H9 (cell line): Measurements from ENCODE around the gene NDUFV1. TPM values are rescaled to one million over a fixed set of nuclear protein-coding genes. Genes with fewer than 3 reads are reported as not detected.

Source experiments
- DNase-seq: peaks from one replicate; pipeline ENCODE4 v3.0.0-alpha.2; 2017
- H2AFZ ChIP-seq: one replicate; pipeline ENCODE4 v1.6.1; 2013; ENCODE audit warnings: mild to moderate bottlenecking, low read length, control low read depth, moderate library complexity
- H2AK5ac ChIP-seq: 2 replicates; pipeline ENCODE4 v1.6.1; 2013; ENCODE audit warnings: low read length, control low read depth, mixed read lengths; ENCODE audit not compliant: insufficient read length
- H2BK120ac ChIP-seq: one replicate; pipeline ENCODE4 v1.6.1; 2013; ENCODE audit warnings: low read depth, mild to moderate bottlenecking, low read length, control low read depth, inconsistent platforms; ENCODE audit not compliant: poor library complexity, severe bottlenecking
- H2BK12ac ChIP-seq: 2 replicates; pipeline ENCODE4 v1.6.1; 2013; ENCODE audit warnings: low read length, control low read depth, mixed read lengths, low read depth; ENCODE audit not compliant: insufficient read length
- H2BK15ac ChIP-seq: 2 replicates; pipeline ENCODE4 v1.6.1; 2013; ENCODE audit warnings: low read depth, low read length, control low read depth
- H2BK20ac ChIP-seq: one replicate; pipeline ENCODE4 v1.6.1; 2013; ENCODE audit warnings: low read depth, mild to moderate bottlenecking, low read length, control low read depth, inconsistent platforms; ENCODE audit not compliant: poor library complexity, severe bottlenecking
- H2BK5ac ChIP-seq: 2 replicates; pipeline ENCODE4 v1.6.1; 2013; ENCODE audit warnings: low read length, control low read depth, mixed read lengths; ENCODE audit not compliant: insufficient read length
- H3K14ac ChIP-seq: 2 replicates; pipeline ENCODE4 v1.6.1; 2013; ENCODE audit warnings: low read length, control low read depth; ENCODE audit not compliant: insufficient read depth
- H3K18ac ChIP-seq: 2 replicates; pipeline ENCODE4 v1.6.1; 2013; ENCODE audit warnings: low read depth, mild to moderate bottlenecking, mixed read lengths, low read length, control low read depth; ENCODE audit not compliant: insufficient read length
- H3K23ac ChIP-seq: 2 replicates; pipeline ENCODE4 v1.6.1; 2013; ENCODE audit warnings: low read length, control low read depth, mixed read lengths, low read depth; ENCODE audit not compliant: insufficient read length
- H3K23me2 ChIP-seq: 2 replicates; pipeline ENCODE4 v1.6.1; 2013; ENCODE audit warnings: low read depth, mild to moderate bottlenecking, mixed read lengths, low read length, control low read depth; ENCODE audit not compliant: insufficient read length, poor library complexity, severe bottlenecking
- H3K27ac ChIP-seq: 2 replicates; pipeline ENCODE4 v1.5.1; 2013; ENCODE audit warnings: low read length, control low read depth, mixed read lengths, low read depth; ENCODE audit not compliant: insufficient read length
- H3K27me3 ChIP-seq: 2 replicates; pipeline ENCODE4 v1.6.1; 2013; ENCODE audit warnings: low read length, control low read depth, inconsistent platforms; ENCODE audit not compliant: insufficient read depth
- H3K4ac ChIP-seq: 2 replicates; pipeline ENCODE4 v1.6.1; 2013; ENCODE audit warnings: low read depth, mild to moderate bottlenecking, control low read depth, inconsistent platforms, low read length, moderate library complexity
- H3K4me1 ChIP-seq: 2 replicates; pipeline ENCODE4 v1.6.1; 2013; ENCODE audit warnings: low read length, control low read depth, inconsistent platforms; ENCODE audit not compliant: insufficient read depth
- H3K4me2 ChIP-seq: 2 replicates; pipeline ENCODE4 v1.6.1; 2013; ENCODE audit warnings: low read length, control low read depth, mixed read lengths; ENCODE audit not compliant: insufficient read length, insufficient read depth
- H3K56ac ChIP-seq: 2 replicates; pipeline ENCODE4 v1.6.1; 2013; ENCODE audit warnings: low read depth, mild to moderate bottlenecking, mixed read lengths, low read length, control low read depth; ENCODE audit not compliant: insufficient read length
- H3K79me1 ChIP-seq: 2 replicates; pipeline ENCODE4 v1.6.1; 2013; ENCODE audit warnings: low read depth, mild to moderate bottlenecking, moderate library complexity, low read length, control low read depth, inconsistent platforms; ENCODE audit not compliant: insufficient read depth, poor library complexity, severe bottlenecking
- H3K79me2 ChIP-seq: 2 replicates; pipeline ENCODE4 v1.6.1; 2013; ENCODE audit warnings: low read length, control low read depth, inconsistent platforms; ENCODE audit not compliant: insufficient read depth
- H3K9ac ChIP-seq: 2 replicates; pipeline ENCODE4 v1.6.1; 2013; ENCODE audit warnings: low read length, control low read depth, mixed read lengths; ENCODE audit not compliant: insufficient read length; ENCODE audit errors: extremely low read depth
- H3K9me3 ChIP-seq: one replicate; pipeline ENCODE4 v1.6.1; 2013; ENCODE audit warnings: low read depth, low read length, inconsistent platforms; ENCODE audit not compliant: control insufficient read depth
- H3T11ph ChIP-seq: one replicate; pipeline ENCODE4 v1.6.1; 2013; ENCODE audit warnings: mild to moderate bottlenecking, low read length, control low read depth, inconsistent platforms
- H4K20me1 ChIP-seq: one replicate; pipeline ENCODE4 v1.6.1; 2013; ENCODE audit not compliant: control insufficient read depth, insufficient read length, insufficient read depth
- H4K5ac ChIP-seq: 2 replicates; pipeline ENCODE4 v1.6.1; 2013; ENCODE audit warnings: low read depth, mild to moderate bottlenecking, mixed read lengths, low read length, control low read depth; ENCODE audit not compliant: insufficient read length
- H4K8ac ChIP-seq: replicated peaks from 2 replicates; pipeline ENCODE4 v1.6.1; 2013; ENCODE audit warnings: low read length, control low read depth, mixed read lengths, low read depth; ENCODE audit not compliant: insufficient read length
- H4K91ac ChIP-seq: 2 replicates; pipeline ENCODE4 v1.6.1; 2013; ENCODE audit warnings: low read depth, mild to moderate bottlenecking, moderate library complexity, mixed read lengths, low read length, control low read depth; ENCODE audit not compliant: insufficient read length
- H3K27ac Mint-ChIP-seq, 3 experiments: 2 replicates in 2 of 3; 3 replicates in 1 of 3; pipeline ENCODE4 v1.8.0; 2020 to 2021; ENCODE audit warnings: mixed read lengths in 3 of 3, mild to moderate bottlenecking in 1 of 3, moderate library complexity in 1 of 3
- H3K27me3 Mint-ChIP-seq: 2 replicates; pipeline ENCODE4 v1.8.0; 2021; ENCODE audit warnings: low read depth, mild to moderate bottlenecking, moderate library complexity, mixed read lengths
- H3K36me3 Mint-ChIP-seq, 3 experiments: 2 replicates in 2 of 3; 3 replicates in 1 of 3; pipeline ENCODE4 v1.8.0; 2020 to 2021; ENCODE audit warnings: low read depth in 3 of 3, mixed read lengths in 3 of 3; ENCODE audit not compliant: insufficient read depth in 1 of 3
- H3K4me1 Mint-ChIP-seq, 2 experiments: 2 replicates each; pipeline ENCODE4 v1.8.0; 2020; ENCODE audit warnings: mixed read lengths in 2 of 2
- H3K4me3 Mint-ChIP-seq, 2 experiments: 2 replicates in 1 of 2; 3 replicates in 1 of 2; pipeline ENCODE4 v1.8.0; 2020 to 2021; ENCODE audit warnings: mild to moderate bottlenecking in 2 of 2, mixed read lengths in 2 of 2, moderate library complexity in 1 of 2
- H3K9me3 Mint-ChIP-seq, 2 experiments: 2 replicates in 1 of 2; 3 replicates in 1 of 2; pipeline ENCODE4 v1.8.0; 2020; ENCODE audit warnings: mild to moderate bottlenecking in 2 of 2, mixed read lengths in 2 of 2, moderate library complexity in 1 of 2
- CTCF ChIP-seq: fragments of 200-600 bp; sonication (generic); conservative IDR thresholded peaks from 3 replicates; pipeline ENCODE4 v1.8.0; 2021; ENCODE audit warnings: antibody characterized with exemption, mild to moderate bottlenecking
- WGBS: extraction: QIAGEN DNeasy Blood & Tissue Kit; methylation state at CpG from one replicate; pipeline ENCODE4 v1.1.7; 2013; ENCODE audit warnings: missing lambda C conversion rate, low lambda C conversion rate, mixed read lengths; ENCODE audit not compliant: insufficient read length; ENCODE audit errors: extremely low coverage; 5-methylcytosine and 5-hydroxymethylcytosine counted together
- total RNA-seq: library from RNA; stranded (reverse); gene quantifications from 2 replicates; pipeline ENCODE4 v1.2.1, GENCODE V29; 2021

Gene NDUFV1
- total RNA-seq, 1 experiment from 2014 or later, result 154 TPM

- Histone ChIP-seq H3K23ac (no peak within 1 kb of the TSS), H2BK5ac (no peak within 1 kb of the TSS), H3K23me2 (no peaks in the 10 kb centered on the region), H2BK15ac (no peak within 1 kb of the TSS), H2BK20ac (no peak within 1 kb of the TSS), H3K4me1 (no peaks in the 10 kb centered on the region; the same call in 1 of the 2 replicates), H3K79me2 (no peaks in the 10 kb centered on the region), H3K27ac (no peak within 1 kb of the TSS), H2BK120ac (no peak within 1 kb of the TSS), H3K9ac (no peak within 1 kb of the TSS), H4K5ac (no peak within 1 kb of the TSS), H3K4ac (no peak within 1 kb of the TSS), H3K27me3 (no peaks in the 10 kb centered on the region), H3T11ph (no peak within 1 kb of the TSS), H3K4me2 (peak within 1 kb of the TSS; percentile 38), H3K18ac (peak within 1 kb of the TSS; percentile 54), H2AK5ac (no peak within 1 kb of the TSS), H2AFZ (no peak within 1 kb of the TSS), H3K14ac (peak within 1 kb of the TSS; percentile 43; the same call in 1 of the 2 replicates), H3K9me3 (no peaks in the 10 kb centered on the region), H3K56ac (no peak within 1 kb of the TSS), H4K91ac (no peak within 1 kb of the TSS), H4K8ac (no peak within 1 kb of the TSS), H2BK12ac (no peak within 1 kb of the TSS), H3K79me1 (no peaks in the 10 kb centered on the region), H4K20me1 (no peaks in the 10 kb centered on the region)
- Mint-ChIP-seq H3K4me1 (peaks cover 31 to 38% of the 10 kb centered on the region in 2 experiments), H3K36me3 (peaks cover 17 to 31% (median 23%) of the 10 kb centered on the region in 3 experiments), H3K4me3 (peak within 1 kb of the TSS; percentile 72 to 85), H3K27me3 (peaks cover 25% of the 10 kb centered on the region), H3K27ac (peak within 1 kb of the TSS; percentile 67 to 94 (median 88); a peak in 6 of 7 replicates), H3K9me3 (peaks cover 0 to 5% of the 10 kb centered on the region in 2 experiments; a peak in 3 of 5 replicates)
- peak; percentile 90 for DNase-seq
- no CpG with 5 or more reads among the region's 102 CpGs for WGBS
- peak; percentile 96 for TF ChIP-seq CTCF
These were observed 22.9 kb downstream of the NDUFV1 start, which contains the start of gene NUDT8 for GRCh38 chr11:67629386-67630227. TSS of gene NUDT8 (minus strand) at chr11:67629937. CDS start at chr11:67629911, 26 bp downstream.
